ENCODE results near the gene CDH11.

DNA sequence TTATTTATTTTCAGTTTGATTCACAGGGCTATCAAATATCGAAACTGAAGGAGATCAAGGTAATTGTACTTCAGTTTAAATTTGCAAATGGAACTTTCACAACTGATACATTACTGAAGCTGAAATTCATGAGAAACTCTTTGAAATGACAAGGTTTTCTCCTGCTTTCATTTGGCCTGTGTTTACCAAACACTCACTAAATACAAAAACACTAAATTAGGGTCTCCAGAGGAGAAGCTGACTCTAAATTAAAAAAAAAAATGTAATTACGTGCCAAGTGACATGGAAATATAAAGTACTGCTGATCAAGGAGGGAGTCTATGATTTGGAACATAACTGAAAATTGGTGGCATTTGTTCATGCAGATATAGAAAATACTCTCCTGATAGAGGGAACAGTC is 205.8 kb downstream of the CDH11 start:
- TF ChIP-seq CTCF (IDR thresholded peaks at IDR 0.05 in 8 of 11, conservative IDR thresholded peaks at IDR 0.05 in 3 of 11), result no peak
- TF ChIP-seq POLR2A (IDR thresholded peaks at IDR 0.05), result no peak
- TF ChIP-seq POLR2AphosphoS5 (IDR thresholded peaks at IDR 0.05), result no peak

Measured in spleen (tissue), 7 donors.